Progenitor cell of endocrine pancreas (in vitro differentiated cells): ENCODE data around the gene ADD3. TPM values are rescaled to one million over a fixed set of nuclear protein-coding genes. Genes with fewer than 3 reads are reported as not detected.
"Not testable (repeated sequence)": the region's sequence is repeated elsewhere in the genome, so short reads cannot be mapped to it uniquely, and the experiment has no call there.

Source experiments
- DNase-seq: peaks from one replicate; pipeline ENCODE4 v3.0.0; 2021; ENCODE audit warnings: low spot score; ENCODE audit not compliant: unreplicated experiment
- H3K27ac Mint-ChIP-seq: 2 replicates; pipeline ENCODE4 v1.8.0; 2021; ENCODE audit warnings: mild to moderate bottlenecking, moderate library complexity, mixed read lengths
- H3K27me3 Mint-ChIP-seq: 2 replicates; pipeline ENCODE4 v1.8.0; 2021; ENCODE audit warnings: mixed read lengths
- H3K36me3 Mint-ChIP-seq: 2 replicates; pipeline ENCODE4 v1.8.0; 2022; ENCODE audit warnings: mixed read lengths; ENCODE audit not compliant: insufficient read depth
- H3K4me1 Mint-ChIP-seq: 2 replicates; pipeline ENCODE4 v1.8.0; 2021; ENCODE audit warnings: low read depth, mixed read lengths
- H3K4me3 Mint-ChIP-seq: 2 replicates; pipeline ENCODE4 v1.8.0; 2021; ENCODE audit warnings: low read depth, mild to moderate bottlenecking, moderate library complexity, mixed read lengths
- H3K9me3 Mint-ChIP-seq: 2 replicates; pipeline ENCODE4 v1.8.0; 2021; ENCODE audit warnings: low read depth, mixed read lengths
- CTCF ChIP-seq: fragments of 200-600 bp; sonication (generic); IDR thresholded peaks from one replicate; pipeline ENCODE4 v1.5.0; 2021; ENCODE audit warnings: antibody characterized with exemption, mild to moderate bottlenecking; ENCODE audit not compliant: unreplicated experiment
- total RNA-seq: library from RNA; stranded (reverse); gene quantifications from 2 replicates; pipeline ENCODE4 v1.2.1, GENCODE V29; 2021

Gene ADD3
- total RNA-seq, 1 donor from 2014 or later: 111 TPM

GRCh38 chr10:110110338-110110737 is 102.6 kb downstream of the ADD3 start:
- H3K9me3 Mint-ChIP-seq: no peaks in the 10 kb centered on the region
- H3K27ac Mint-ChIP-seq: no peak overlapping the region
- no peak overlapping the region for H3K4me3 Mint-ChIP-seq
- no peak for DNase-seq
- peaks cover 16% of the 10 kb centered on the region for H3K36me3 Mint-ChIP-seq
- no peak for TF ChIP-seq CTCF
- H3K4me1 Mint-ChIP-seq: no peaks in the 10 kb centered on the region
- no peaks in the 10 kb centered on the region for H3K27me3 Mint-ChIP-seq

- Mint-ChIP-seq H3K27me3 (no peaks in the 10 kb centered on the region), H3K27ac (no peak overlapping the region), H3K36me3 (peaks cover 29% of the 10 kb centered on the region), H3K9me3 (no peaks in the 10 kb centered on the region), H3K4me1 (no peaks in the 10 kb centered on the region), H3K4me3 (no peak overlapping the region)
- no peak for DNase-seq
- TF ChIP-seq CTCF: no peak
Observed at GRCh38 chr10:110113670-110114337, 106.0 kb downstream of the ADD3 start.

GRCh38 chr10:110114668-110115067 is 106.9 kb downstream of the ADD3 start:
- not testable (repeated sequence) for H3K27me3 Mint-ChIP-seq, H3K4me1 Mint-ChIP-seq, H3K9me3 Mint-ChIP-seq, H3K27ac Mint-ChIP-seq, H3K4me3 Mint-ChIP-seq, DNase-seq
- H3K36me3 Mint-ChIP-seq: peaks cover 34% of the 10 kb centered on the region

- Mint-ChIP-seq H3K4me3 (no peak overlapping the region), H3K36me3 (peaks cover 36% of the 10 kb centered on the region), H3K27ac (no peak overlapping the region), H3K27me3 (no peaks in the 10 kb centered on the region), H3K4me1 (no peaks in the 10 kb centered on the region), H3K9me3 (no peaks in the 10 kb centered on the region)
- no peak for DNase-seq
- no peak for TF ChIP-seq CTCF
Observed at GRCh38 chr10:110115784-110116520, 108.2 kb downstream of the ADD3 start.

- Mint-ChIP-seq H3K27me3 (no peaks in the 10 kb centered on the region), H3K9me3 (no peaks in the 10 kb centered on the region), H3K4me1 (no peaks in the 10 kb centered on the region), H3K36me3 (peaks cover 44% of the 10 kb centered on the region), H3K4me3 (no peak overlapping the region), H3K27ac (no peak overlapping the region)
- DNase-seq: no peak
- no peak for TF ChIP-seq CTCF
Observed at GRCh38 chr10:110118891-110119621, 111.3 kb downstream of the ADD3 start.
